Measurements from ENCODE around the gene BRD9.
"Not testable (repeated sequence)": the region's sequence is repeated elsewhere in the genome, so short reads cannot be mapped to it uniquely, and the experiment has no call there.

The BRD9 gene

GRCh38 chr5:883475-884181 lies 9.0 kb downstream of the BRD9 start:
- H3K4me3 ChIP-seq (ENCODE audit: low read length): no peak overlapping the region
- TF ChIP-seq ZNF274 (IDR thresholded peaks at IDR 0.05; ENCODE audit: low read depth, low read length): no peak

- H3K4me3 ChIP-seq (ENCODE audit: low read length): no peak overlapping the region
- TF ChIP-seq ZNF274 (IDR thresholded peaks at IDR 0.05; ENCODE audit: low read depth, low read length): no peak
These were observed 10.1 kb downstream of the BRD9 start for GRCh38 chr5:882253-883183.

- TF ChIP-seq ZNF274 (IDR thresholded peaks at IDR 0.05; ENCODE audit: low read depth, low read length): no peak
- no peak overlapping the region for H3K4me3 ChIP-seq (ENCODE audit: low read length)
These were observed 11.1 kb downstream of the BRD9 start for GRCh38 chr5:881551-881935.

GRCh38 chr5:880816-881550 lies 11.6 kb downstream of the BRD9 start:
- H3K4me3 ChIP-seq (ENCODE audit: low read length): no peak overlapping the region
- TF ChIP-seq ZNF274 (IDR thresholded peaks at IDR 0.05; ENCODE audit: low read depth, low read length): no peak

- not testable (repeated sequence) for H3K4me3 ChIP-seq (ENCODE audit: low read length)
These were observed 13.9 kb downstream of the BRD9 start for GRCh38 chr5:878677-879076.

- TF ChIP-seq ZNF274 (IDR thresholded peaks at IDR 0.05; ENCODE audit: low read depth, low read length): no peak
- H3K4me3 ChIP-seq (ENCODE audit: low read length): no peak overlapping the region
These were observed 14.5 kb downstream of the BRD9 start for GRCh38 chr5:878125-878524.

- no peak overlapping the region for H3K4me3 ChIP-seq (ENCODE audit: low read length)
- no peak for TF ChIP-seq ZNF274 (IDR thresholded peaks at IDR 0.05; ENCODE audit: low read depth, low read length)
These were observed 15.9 kb downstream of the BRD9 start for GRCh38 chr5:876398-877365.

- TF ChIP-seq ZNF274 (IDR thresholded peaks at IDR 0.05; ENCODE audit: low read depth, low read length): no peak
These were observed 16.7 kb downstream of the BRD9 start for GRCh38 chr5:875931-876330.

GRCh38 chr5:873328-873727 lies 19.3 kb downstream of the BRD9 start:
- H3K4me3 ChIP-seq (ENCODE audit: low read length): no peak overlapping the region
- TF ChIP-seq ZNF274 (IDR thresholded peaks at IDR 0.05; ENCODE audit: low read depth, low read length): no peak

More at GRCh38 chr5:875931-876330, 16.7 kb downstream of the BRD9 start:
- H3K4me3 ChIP-seq (ENCODE audit: low read length): no peak overlapping the region

GRCh38 chr5:872301-872700 lies 20.3 kb downstream of the BRD9 start:
- no peak overlapping the region for H3K4me3 ChIP-seq (ENCODE audit: low read length)
- no peak for TF ChIP-seq ZNF274 (IDR thresholded peaks at IDR 0.05; ENCODE audit: low read depth, low read length)

- H3K4me3 ChIP-seq (ENCODE audit: low read length): no peak overlapping the region
These were observed 20.9 kb downstream of the BRD9 start for GRCh38 chr5:871596-872298.

GRCh38 chr5:870956-871355 lies 21.6 kb downstream of the BRD9 start:
- no peak overlapping the region for H3K4me3 ChIP-seq (ENCODE audit: low read length)
- TF ChIP-seq ZNF274 (IDR thresholded peaks at IDR 0.05; ENCODE audit: low read depth, low read length): no peak

More at GRCh38 chr5:871596-872298, 20.9 kb downstream of the BRD9 start:
- TF ChIP-seq ZNF274 (IDR thresholded peaks at IDR 0.05; ENCODE audit: low read depth, low read length): no peak
